ENCODE data around the gene EXOC3L1. TPM values are rescaled to one million over a fixed set of nuclear protein-coding genes. Genes with fewer than 3 reads are reported as not detected.

The EXOC3L1 gene
- total RNA-seq, 1 donor from 2014 or later: 1.3 TPM

DNA sequence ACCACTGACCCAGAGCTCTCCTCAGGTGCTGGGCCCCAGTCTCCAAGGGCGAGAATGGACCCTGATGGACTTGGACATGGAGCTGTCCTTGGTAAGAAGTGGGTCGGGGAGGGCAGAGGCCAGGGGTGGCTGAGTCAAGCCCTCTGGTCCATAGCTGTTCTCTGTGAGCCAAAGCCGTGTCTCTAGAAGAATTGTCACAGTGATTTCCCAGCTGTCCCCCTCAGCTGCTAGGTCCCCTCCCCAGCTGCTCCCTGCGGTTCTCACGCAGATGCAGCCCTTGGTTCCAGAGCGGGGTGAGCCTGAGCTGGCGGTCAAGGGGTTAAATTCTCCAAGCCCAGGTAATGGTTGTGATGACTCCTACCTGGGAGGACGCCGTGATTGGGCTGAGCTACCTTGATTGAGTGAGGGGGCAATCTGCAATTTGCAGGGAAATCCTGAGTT, 20.9 kb downstream of the EXOC3L1 start:
- intact Hi-C loops (cut with DNase I): no loop called here
- ATAC-seq: no peak
- DNase-seq (ENCODE audit: low spot score): no peak

DNA sequence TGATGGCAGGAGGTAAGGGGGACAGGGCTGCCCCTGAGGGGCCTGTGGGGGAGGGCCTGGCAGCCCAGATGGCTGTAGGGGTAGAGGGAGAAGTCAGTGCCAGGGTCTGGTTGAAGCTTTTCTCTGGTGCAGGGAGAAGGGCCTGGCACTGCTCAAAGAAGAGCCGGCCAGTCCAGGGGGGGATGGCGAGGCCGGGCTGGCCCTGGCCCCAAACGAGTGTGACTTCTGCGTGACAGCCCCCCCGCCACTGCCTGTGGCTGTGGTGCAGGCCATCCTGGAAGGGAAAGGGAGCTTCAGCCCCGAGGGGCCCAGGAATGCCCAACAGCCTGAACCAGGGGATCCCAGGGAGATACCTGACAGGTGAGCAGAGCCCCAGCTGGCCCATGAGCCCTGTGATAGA, 22.3 kb downstream of the EXOC3L1 start:
- no peak for ATAC-seq
- DNase-seq (ENCODE audit: low spot score): no peak
- intact Hi-C loops (cut with DNase I): no loop called here

DNA sequence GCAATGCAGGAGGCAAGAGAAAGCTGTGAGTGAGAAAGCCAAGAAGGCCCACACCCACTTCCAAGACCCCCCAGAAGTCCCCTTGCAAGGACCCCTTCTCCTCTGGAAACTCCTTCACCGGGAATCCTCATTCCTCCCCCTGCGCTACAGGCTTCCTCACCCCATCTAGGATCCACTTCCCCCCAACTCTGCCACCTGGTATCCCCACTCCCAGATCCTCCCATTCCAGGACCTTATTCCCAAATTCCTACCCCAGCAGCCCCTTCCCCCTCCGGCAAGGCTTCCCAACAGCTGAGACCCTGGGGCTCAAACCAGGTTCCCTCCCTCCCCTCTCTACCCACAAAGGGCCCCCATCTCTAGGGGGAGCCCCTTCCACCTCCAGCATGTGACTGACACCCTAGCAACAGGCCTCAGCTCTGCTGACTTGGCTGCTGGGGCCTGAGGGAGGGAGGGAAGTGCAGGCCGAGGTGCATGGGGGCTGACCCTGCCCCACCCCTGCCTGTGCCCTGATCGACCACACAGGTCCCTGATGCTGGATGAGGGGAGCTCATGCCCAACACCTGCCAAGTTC, 23.3 kb downstream of the EXOC3L1 start:
- DNase-seq (ENCODE audit: low spot score) (no peak), ATAC-seq (no peak)
- intact Hi-C loops (cut with DNase I): no loop called here

DNA sequence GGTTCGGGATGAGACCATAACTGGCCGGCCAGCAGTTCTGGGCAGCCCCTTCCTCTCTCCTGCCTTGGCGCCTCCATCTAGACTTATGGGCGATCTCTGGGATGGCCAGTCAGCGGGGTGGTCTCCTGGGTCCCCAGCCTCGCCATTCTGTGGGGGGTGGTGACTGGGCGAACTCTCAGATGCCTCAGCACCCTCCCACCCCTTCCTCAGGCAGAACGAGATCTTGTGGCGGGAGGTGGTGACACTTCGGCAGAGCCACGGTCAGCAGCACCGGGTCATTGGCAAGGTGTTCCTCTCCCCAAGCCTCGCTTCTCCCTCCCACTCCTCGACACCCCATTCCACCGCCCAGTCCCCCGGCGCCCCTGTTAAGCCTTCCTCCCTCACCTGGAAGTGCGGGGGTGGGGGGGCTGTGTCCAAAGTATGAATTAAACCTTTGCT, 23.8 kb downstream of the EXOC3L1 start:
- ATAC-seq (no peak), DNase-seq (ENCODE audit: low spot score) (no peak)
- intact Hi-C loops (cut with DNase I): no loop called here

DNA sequence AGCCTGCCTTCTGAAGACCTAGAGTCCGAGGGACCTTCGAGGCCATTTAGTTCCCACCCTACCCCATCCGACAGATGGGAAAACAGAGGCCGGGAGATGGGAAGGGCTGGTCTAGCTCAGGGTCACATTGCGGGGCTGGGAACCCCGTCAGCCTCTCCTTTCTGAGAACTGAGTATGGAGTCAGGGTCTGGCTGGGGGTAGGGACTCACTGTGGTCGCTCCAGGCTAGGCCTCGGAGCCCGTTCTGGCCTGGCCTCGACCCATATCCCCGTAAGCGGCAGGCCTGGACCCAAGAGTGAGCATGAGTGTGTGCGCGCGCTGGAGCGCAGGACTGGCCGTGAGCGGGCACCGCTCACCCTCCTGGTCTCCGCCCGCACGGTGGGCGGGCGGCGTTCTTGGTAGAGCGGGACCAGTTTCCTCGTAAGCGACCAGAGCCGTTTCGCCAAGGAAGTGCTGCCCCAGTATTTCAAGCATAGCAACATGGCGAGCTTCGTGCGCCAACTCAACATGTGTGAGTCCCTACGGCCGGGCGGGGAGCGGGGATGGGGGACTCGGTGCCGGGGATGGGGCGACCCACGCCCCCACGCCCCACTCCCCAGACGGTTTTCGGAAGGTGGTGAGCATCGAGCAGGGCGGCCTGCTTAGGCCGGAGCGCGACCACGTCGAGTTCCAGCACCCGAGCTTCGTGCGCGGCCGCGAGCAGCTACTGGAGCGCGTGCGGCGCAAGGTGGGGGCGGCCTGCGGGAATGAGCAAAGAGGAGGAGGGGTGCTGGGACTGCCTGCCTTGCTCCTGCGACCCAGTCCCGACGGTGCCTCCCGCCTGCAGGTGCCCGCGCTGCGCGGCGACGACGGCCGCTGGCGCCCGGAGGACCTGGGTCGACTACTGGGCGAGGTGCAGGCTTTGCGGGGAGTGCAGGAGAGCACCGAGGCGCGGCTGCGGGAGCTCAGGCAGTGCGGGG, 24.5 kb downstream of the EXOC3L1 start:
- intact Hi-C loops (cut with DNase I): no loop called here
- DNase-seq (ENCODE audit: low spot score) (no peak), ATAC-seq (no peak)

DNA sequence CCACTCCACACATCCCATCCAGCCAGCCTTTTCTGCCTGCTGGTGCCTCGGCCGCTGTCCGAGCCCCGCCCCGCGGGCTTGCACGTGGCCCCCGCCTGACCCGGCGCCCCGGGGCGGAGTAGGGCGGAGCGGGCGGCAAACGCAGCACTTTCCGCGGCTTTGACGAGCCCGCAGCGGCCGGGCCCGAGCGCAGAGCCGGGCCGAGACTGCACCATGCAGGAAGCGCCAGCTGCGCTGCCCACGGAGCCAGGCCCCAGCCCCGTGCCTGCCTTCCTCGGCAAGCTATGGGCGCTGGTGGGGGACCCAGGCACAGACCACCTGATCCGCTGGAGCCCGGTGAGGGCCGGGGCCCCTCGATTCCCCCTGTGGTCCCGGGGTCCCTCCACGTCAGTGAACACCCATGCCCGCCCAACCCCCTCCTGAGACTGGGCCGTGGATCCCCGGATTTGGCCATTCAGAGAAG, 25.3 kb downstream of the EXOC3L1 start, which contains the start of gene HSF4:
TSS of gene HSF4 (plus strand) at position 147 of the 463 bp plus-strand sequence. CDS start at position 214, 67 bp downstream.
- ATAC-seq (peak; percentile 64), DNase-seq (ENCODE audit: low spot score) (no peak)
- intact Hi-C loops (cut with DNase I): no loop called here

DNA sequence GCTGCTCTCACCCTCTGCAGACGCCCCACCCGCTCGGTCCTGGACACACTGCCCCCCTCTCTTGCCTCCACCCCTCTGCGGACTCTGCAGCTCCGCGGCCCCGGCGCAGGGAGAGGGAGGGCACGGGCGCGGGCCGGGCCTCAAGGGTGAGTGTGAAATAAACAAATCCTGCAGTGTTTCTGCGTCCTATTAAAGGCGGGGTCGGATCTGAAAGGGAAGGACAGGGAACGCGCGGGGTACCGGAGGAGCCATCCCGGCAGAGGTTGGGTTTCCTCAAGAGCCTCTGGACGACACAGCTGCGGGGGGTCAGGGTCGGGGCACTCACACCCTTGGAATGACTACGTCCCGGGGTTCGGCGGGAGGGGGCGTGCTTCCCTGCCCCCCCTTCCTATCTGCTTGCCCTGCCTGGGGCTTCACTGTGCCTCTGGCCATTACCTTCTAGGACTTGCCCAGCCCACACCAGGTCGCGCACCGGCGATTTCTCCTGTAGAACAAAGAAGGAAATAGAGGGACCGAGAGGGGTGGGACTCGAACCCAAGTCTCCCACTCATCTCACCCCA, 25.9 kb downstream of the EXOC3L1 start:
- DNase-seq (ENCODE audit: low spot score) (no peak), ATAC-seq (peak; percentile 55)
- intact Hi-C loops (cut with DNase I): no loop called here

DNA sequence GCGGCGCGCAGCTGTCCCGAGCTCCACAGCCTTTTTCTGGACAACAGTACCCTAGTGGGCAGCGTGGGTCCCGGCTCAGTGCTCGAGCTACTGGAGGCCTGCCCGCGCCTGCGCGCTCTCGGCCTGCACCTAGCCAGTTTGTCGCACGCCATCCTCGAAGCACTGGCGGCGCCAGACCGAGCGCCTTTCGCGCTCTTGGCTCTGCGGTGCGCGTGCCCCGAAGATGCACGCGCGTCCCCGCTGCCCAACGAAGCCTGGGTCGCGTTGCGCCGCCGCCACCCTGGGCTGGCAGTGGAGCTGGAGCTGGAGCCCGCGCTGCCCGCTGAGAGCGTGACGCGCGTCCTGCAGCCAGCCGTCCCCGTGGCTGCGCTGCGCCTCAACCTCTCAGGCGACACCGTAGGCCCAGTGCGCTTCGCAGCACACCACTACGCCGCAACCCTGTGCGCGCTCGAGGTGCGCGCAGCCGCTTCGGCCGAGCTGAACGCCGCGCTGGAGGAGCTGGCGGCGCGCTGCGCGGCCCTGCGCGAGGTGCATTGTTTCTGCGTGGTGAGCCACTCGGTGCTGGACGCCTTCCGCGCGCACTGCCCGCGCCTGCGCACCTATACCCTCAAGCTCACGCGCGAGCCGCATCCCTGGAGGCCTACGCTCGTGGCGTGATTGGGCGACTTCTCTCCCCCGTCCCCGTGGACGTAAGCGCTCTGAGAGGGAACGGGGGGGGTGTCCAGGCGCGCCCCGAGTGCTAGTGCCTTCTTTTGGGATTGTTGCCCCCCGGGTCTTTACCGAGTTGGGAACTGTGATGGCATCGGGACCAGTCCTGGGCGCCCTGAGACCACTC, 26.6 kb downstream of the EXOC3L1 start:
- ATAC-seq: peak; percentile 48
- DNase-seq (ENCODE audit: low spot score): no peak
- intact Hi-C loops (cut with DNase I): no loop called here

DNA sequence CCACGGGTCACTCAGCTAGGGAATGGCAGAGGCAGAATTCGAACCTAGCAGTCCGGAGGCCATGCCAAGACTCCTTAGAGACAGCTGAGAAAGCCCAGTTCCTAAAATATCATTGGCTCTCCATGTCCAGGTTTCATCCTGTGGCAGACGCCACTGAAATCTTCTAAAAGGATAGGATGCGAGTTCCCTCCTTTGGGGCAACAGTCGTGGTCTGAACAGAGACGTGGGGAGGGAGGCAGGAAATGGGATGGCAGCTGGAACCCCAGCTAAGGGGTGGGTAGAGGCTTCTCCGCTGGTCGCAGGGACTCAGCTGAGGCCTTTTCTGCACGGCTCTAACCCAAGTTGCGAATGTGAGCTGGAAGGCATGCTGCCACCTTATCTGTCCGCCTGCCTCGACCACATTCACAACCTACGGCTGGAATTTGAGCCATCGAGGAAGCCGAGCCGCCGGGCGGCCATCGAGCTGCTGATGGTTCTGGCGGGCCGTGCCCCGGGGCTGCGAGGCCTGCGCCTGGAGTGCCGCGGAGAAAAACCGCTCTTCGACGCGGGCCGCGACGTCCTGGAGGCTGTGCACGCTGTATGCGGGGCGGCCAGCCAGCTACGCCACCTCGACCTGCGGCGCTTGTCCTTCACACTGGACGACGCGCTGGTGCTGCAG, 27.3 kb downstream of the EXOC3L1 start:
- ATAC-seq (no peak), DNase-seq (ENCODE audit: low spot score) (no peak)
- intact Hi-C loops (cut with DNase I): no loop called here

DNA sequence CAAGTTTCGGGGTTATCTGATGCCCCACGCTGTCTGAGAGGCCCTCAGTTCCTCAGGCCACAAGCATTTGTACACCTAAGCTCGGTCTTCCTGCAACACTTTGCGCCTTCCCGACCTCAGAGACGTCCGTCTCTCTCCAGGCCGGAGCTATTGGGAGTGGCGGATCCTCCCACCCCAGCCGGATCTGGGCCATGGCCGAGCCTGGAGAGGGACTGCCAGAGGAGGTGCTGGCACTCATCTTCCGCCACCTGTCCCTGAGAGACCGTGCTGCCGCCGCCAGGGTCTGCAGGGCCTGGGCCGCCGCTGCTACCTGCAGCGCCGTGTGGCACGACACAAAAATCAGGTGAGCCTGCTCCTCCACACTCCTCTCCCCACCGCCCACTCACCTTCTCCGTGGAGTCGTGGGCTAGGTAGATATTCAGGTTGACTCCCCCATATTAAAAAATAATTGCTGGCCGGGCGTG, 28.3 kb downstream of the EXOC3L1 start:
- ATAC-seq (no peak), DNase-seq (ENCODE audit: low spot score) (no peak)
- intact Hi-C loops (cut with DNase I): no loop called here

DNA sequence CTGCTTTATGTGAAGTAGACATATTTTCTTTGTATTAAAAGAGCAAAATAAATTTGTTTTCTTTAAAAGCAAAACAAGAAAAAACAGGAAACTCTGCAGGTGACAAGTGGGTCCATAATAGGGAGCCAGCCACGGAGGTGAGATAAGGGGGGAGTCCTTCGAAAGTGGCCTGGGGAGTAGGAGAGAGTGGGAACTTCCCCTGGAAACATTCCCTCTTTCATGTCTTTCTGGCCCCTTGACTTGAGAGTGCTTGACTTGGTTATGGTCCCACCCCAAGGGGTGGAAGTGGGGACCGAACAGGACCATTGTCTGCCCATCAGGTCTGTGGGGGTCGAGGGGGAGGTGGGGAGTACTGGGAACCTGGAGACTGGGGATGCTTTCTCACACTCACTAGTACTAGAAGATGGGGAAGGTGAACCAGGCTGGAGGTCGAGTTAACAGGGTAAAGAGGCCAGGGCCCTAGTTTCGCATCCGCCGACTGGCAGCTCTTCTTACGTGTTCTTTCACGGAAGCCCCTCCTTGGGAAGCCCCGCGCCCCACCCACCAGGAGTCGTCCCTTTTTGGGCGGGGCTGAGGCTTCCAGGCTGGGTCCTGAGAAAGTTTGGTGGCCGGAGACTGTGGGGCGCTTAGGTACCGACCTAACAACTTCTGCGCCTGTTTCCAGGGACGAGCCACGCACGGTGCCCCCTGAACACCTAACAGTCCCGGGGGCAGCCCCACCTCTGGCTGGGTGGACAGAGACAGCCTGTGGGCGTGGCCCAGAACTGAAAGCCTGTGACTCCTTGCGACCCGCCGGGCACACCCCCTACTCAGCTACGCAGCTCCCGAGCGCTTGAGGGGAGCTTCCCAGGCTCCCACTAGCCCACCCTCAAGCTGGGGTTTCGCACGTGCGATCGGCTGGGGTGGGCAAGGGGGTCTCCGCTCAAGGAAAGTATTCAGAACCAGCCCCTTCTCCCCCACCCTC, 31.0 kb downstream of the EXOC3L1 start:
- DNase-seq (ENCODE audit: low spot score) (no peak), ATAC-seq (no peak)
- intact Hi-C loops (cut with DNase I): no loop called here

DNA sequence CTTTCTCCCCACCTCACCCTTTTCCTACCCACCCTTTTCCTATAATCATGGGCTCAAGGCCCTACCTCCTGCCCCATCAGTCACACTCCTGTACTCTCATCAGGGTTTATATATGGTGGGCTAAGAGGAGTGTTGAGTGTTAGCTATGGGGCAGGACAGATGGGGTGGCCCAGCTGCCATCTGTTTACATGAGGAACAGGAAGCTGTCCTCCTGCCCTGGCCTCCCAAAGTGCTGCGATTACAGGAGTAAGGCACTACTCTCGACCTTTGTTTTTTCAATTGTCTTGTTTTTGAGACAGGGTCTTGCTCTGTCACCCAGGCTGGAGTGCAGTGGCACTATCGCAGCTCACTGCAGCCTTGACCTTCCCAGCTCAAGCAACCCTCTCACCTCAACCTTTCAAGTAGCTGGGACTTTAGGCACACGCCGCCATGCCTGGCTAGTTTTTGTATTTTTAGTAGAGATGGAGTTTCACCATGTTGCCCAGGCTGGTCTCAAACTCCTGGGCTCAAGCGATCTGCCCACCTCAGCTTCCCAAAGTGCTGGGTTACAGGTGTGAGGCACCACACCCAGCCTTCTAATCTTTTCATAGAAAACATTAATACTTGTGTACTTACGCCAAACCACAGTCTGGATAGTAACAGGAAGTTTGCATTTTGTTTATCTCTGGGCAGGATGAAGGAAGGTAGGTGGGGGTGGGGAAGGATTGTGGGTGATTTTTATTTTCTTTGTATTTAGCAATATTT, 31.9 kb downstream of the EXOC3L1 start:
- ATAC-seq (no peak), DNase-seq (ENCODE audit: low spot score) (no peak)
- intact Hi-C loops (cut with DNase I): no loop called here

DNA sequence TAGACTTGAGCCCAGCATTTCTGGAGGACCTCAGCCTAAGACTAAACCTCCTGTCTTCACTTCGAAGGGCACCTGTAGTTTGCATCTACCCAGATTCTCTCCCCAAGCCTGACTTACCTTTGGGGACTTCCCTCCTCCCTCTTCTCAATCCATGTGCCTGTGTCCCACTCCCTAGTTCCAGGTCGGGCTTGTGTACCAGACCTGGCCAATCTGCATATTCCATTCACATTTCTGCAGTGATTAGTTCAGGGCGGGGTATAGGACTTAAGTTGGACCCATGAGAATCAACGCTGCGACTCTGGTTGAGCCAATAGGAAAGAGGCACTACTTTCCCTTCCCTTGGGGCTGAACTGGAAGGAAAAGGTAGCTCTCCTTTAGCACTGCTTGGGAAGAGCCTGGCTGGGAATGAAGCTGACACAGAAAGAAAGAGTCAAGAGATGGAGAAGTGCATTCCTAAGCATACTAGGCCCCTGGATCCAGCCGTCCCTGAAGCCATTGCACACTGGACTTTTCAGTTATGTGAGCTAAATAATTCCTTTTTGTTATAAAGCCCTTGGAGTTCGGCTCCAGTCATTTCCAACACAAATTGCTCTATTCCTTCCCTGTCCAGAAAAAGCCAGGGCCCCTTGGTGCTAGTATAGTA, 32.7 kb downstream of the EXOC3L1 start:
- intact Hi-C loops (cut with DNase I): no loop called here
- ATAC-seq (no peak), DNase-seq (ENCODE audit: low spot score) (no peak)

DNA sequence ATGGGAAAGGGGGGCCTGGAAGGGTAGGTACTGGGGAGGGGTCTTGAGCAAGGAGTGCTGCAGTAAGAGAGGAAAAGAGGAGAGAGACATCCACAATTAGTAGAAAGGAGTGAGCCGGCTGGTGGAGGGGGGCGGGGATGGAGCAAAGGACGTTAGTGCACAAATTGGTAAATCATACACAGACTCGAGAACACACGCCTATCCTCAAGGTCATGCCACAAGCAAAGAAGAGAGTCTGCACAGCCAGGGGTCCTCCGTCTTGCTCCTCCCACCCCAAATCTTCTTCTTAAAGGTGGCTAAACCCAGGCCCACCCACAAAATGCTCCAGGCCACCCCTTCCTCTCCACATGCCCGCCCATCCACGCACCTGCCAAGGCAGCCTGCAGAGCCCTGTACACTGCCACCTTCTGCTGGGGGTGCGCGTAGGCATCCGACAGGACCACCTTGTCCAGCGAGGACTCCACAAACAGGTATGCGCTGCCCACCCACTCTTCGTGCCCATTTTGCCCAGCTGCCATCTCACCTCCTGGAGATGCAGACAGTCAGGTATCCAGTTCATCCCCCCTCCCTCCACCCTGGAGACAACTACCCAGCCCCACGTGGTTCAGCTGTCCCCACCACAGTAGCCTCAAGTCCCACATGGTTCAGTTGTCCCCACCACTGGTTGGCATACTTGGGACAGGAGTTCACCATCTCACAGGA, 33.6 kb downstream of the EXOC3L1 start:
- no peak for DNase-seq (ENCODE audit: low spot score)

DNA sequence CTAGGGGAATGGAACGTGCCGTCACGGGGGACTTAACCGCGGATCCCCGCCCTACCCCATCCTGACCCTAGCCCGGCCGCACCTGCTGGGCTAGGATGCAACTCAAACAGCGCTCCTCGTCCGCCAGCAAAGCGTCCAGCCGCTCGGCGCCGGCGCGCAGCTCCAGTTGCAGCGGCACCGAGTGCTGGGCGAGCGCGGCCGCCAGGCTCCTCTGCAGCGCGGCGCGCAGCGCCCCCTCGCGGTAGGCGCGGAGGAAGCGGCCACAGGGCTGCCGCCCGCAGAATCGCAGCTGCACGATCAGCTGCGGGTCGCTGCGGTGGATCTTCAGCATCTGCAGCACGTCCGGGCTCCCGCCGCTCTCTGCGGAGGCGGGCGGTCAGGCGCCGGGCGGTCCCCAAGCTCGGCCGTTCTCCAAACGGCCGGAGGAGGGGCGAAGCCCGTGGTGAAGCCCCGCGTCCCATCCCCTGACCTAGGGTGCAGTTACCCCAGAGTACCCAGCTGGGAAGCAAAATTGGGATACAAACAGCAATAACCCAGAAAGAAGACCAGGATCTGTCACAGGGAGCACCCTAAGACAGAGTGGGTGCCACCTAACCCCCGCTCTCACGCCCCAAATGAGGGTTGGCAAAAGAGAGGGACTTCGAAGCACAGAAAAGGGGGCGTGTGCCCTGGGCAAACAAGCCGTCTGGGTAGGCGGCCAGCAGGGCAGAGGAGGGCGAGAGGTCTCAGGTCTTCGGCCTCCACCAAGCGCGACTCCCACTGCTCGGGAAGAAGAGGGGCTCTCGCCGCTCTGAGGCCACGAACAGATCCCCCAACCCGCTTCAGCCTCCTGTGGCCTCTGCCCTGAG, 34.4 kb downstream of the EXOC3L1 start:
- intact Hi-C loops (cut with DNase I): loop anchor here (2.0 kb wide), 1 partner anchor 179 kb away; no protein-coding TSS in a partner anchor
- peak; percentile 56 for ATAC-seq
- peak; percentile 86 for DNase-seq (ENCODE audit: low spot score)

More for the DNA sequence above, 33.6 kb downstream of the EXOC3L1 start:
- no peak for ATAC-seq
- intact Hi-C loops (cut with DNase I): no loop called here
